RKO (cell line): ENCODE measurements around the gene MAP3K21.

ENCODE experiments used
- DNase-seq: peaks from one replicate; pipeline ENCODE4 v3.0.0-alpha.2; 2016; ENCODE audit warnings: low spot score

Gene MAP3K21

DNA sequence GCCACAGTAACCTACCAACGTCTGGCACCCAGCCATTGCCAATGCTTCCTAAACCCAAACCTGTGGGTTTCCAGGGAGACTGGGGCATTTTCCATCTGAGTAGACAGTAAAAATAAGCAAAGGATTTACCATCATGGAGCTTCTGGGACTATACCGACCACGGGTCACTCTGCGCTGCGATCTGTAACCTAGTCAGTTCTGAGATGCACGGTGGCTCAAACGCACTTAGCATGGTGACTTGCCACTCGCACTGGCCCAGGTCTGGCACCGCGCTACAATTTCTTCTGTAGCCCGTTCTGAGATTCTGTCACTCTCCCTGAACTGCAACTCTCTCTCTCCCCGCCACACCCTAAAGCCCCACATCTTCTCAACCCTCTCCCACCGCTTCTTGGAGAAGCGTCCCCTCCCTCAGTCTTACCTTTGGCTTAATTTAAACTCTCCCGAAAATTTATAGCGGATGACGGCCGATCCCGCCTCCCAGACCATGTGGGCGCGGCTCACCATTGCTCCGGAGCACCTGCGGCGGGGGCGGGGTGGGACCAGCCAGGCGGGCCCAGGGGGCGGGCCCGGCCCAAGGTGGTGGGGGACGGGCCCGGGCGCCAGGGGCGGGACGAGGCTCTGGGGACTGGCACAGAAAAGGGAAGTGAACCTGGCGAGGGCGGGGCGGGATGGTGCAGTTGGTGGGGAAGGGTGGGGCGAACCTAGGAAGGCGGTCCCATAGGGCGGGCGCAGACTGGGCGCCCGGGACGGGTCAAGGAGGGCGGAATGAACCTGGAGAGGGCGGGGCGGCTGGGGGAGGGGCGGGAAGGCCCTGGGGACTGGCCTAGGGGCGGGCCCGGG lies 493 bp upstream of the MAP3K21 start:
- DNase-seq: peak; percentile 76

DNA sequence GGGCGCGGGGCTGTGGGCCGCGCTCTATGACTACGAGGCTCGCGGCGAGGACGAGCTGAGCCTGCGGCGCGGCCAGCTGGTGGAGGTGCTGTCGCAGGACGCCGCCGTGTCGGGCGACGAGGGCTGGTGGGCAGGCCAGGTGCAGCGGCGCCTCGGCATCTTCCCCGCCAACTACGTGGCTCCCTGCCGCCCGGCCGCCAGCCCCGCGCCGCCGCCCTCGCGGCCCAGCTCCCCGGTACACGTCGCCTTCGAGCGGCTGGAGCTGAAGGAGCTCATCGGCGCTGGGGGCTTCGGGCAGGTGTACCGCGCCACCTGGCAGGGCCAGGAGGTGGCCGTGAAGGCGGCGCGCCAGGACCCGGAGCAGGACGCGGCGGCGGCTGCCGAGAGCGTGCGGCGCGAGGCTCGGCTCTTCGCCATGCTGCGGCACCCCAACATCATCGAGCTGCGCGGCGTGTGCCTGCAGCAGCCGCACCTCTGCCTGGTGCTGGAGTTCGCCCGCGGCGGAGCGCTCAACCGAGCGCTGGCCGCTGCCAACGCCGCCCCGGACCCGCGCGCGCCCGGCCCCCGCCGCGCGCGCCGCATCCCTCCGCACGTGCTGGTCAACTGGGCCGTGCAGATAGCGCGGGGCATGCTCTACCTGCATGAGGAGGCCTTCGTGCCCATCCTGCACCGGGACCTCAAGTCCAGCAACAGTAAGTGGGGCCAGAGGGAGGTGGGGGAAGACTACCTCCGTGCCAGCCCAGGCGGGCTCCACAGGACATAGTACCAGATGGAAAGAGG lies 808 bp downstream of the MAP3K21 start:
- DNase-seq: peak; percentile 21

GRCh38 chr1:233331676-233332519 lies 4.4 kb downstream of the MAP3K21 start:
- no peak for DNase-seq

DNA sequence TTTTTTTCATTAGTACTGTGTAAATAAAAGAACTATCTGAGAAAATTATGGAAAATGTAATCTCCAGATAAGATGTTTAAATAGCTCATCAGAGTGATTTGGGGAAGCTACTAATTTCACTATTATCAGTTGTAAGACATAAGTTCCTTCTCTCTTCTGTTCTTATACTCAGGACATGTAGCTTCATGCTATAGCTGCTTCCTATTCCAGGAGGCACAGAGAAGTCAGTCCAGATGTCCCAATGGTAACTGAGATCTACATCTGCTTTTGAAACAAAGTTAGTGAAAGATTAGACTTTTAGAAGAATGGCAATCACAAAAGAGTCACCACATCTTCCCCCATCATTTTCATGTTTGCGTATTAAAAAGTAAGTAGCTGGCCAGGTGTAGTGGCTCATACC lies 5.6 kb downstream of the MAP3K21 start:
- DNase-seq: no peak

DNA sequence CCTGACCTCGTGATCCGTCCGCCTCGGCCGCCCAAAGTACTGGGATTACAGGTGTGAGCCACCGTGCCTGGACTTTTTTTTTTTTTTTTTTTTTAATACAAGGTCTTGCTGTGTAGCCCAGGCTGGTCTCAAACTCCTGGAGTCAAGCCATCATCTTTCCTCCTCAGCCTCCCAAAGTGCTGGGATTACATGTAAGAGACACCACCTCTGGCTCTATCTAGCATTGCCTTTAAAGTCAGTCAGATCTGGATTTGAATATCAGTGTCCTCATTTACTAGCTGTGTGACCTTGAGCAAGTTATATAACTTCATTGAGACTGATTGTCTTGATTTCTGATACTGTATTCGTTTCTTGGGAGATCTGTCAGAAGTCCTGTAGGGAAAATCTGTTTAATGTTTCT lies 6.6 kb downstream of the MAP3K21 start:
- DNase-seq: no peak

GRCh38 chr1:233336554-233337456 lies 9.3 kb downstream of the MAP3K21 start:
- no peak for DNase-seq

DNA sequence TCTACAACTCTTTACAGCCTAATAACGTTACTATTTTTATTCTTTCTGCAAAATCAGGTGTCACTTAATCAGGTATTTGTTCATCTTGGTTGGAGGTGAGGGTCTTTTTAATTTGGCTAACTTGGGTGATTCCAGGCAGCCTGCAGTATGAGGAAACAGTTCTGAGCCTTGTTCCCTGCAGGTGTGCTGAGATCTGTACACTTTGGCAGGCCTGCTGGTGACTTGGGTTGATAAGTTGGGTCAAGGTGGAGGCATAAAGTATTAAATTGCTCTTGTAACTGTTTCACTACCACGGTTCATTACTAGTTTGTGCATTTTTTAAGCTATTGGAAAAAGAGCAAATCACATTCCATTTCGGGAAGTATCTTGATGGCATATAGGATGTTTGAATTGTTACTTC lies 10.0 kb downstream of the MAP3K21 start:
- DNase-seq: no peak

DNA sequence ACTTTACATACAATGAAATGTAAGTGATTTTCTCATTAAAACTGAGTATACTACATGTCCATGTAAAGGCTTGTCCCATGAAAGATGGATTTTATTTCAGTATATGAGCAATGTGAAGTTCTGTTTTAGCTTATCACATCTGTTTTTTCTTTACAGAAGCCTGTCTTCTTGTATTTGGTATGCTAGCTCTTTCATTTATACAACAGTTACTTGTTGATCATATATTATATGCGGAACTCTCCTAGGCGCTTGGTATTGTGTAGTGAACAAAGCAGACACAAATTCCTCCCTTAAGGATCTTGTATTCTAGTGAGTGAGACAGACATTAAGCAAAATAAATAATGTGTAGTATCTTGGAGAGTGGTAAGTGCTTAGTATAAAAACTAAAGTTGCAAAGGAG lies 10.6 kb downstream of the MAP3K21 start:
- DNase-seq: no peak

GRCh38 chr1:233340031-233340555 lies 12.6 kb downstream of the MAP3K21 start:
- no peak for DNase-seq

DNA sequence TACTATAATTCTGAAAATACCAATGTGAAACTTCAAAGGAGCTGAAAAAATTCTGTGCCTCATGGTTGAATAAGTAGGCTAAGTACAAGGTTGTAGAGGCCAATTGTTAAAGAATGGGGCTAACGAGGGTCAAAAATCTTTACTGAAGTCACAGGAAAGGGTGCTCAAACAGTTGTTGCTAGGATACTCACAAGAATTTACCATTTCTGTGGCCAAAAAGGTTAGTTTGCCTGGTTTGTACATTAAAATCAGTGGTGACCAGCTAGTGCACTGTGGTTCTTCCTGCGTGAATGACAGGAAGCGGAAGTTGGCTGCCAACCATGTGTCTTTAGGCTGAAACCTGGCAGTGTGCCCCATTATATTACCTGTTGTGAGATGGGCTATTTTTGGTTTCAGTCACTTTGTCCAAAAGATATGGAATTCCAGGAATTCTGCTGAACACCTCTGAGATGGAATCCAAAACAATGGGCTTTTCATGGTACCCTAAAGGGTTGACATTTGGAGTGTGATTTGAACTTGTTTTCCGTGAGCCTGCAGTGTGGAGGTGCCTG lies 13.5 kb downstream of the MAP3K21 start:
- no peak for DNase-seq

- DNase-seq: no peak
These were observed 14.6 kb downstream of the MAP3K21 start for GRCh38 chr1:233342086-233342485.

- no peak for DNase-seq
These were observed 15.7 kb downstream of the MAP3K21 start for GRCh38 chr1:233343262-233343661.

GRCh38 chr1:233347338-233347737 lies 19.8 kb downstream of the MAP3K21 start:
- DNase-seq: no peak

- no peak for DNase-seq
These were observed 21.6 kb downstream of the MAP3K21 start for GRCh38 chr1:233349137-233349536.

GRCh38 chr1:233354983-233355382 lies 27.5 kb downstream of the MAP3K21 start:
- DNase-seq: no peak

GRCh38 chr1:233355841-233356704 lies 28.5 kb downstream of the MAP3K21 start:
- DNase-seq: no peak

DNA sequence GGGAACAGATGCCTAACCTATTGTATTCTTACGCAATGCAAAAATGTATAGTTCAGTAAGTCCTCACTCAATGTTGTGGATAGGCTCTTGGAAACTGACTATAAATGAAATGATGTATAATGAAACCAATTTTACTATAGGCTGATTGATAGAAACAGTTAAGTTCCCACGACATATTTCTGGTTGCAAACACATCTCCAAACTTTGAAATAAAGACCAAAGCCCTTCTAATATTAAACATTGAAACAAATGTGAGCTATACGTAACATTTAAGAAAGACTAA lies 29.1 kb downstream of the MAP3K21 start:
- DNase-seq: no peak

DNA sequence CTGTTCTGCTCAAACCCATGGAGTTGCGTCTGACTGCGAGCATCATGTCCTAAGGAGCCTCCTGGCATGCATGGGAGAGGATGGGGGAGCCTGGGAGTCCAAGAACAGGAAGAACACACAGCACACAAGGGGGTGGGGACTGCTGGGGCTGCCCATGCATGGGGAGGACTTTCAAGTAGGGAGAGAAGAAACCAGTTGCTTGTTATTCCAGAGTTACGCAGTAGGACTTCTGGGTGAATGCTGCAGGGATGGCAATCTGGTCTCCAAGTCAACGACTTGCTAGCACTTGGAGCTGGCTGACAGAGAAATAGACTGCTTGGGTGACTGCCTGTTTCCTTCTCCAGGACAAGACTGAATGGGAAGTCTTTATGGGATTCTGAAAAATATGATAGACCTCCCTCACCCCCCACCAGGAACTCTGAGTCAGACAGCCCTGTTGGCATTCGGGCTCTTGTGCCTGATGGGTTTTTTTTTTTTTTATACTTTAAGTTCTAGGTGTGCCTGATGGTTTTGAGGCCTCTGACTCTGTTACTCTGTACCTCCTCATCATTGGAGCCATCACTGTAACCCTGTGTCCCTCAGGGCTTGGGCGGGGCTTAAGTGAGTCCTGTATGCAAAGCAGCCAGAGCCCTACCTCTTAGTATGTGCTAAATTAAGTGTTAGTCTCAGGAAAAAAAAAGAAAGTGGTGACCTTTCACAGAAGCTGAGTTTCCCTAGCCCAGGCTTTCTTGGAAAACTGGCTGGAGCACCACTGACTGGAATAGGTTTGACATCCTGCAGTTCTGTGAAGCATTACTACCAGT lies 30.3 kb downstream of the MAP3K21 start:
- no peak for DNase-seq

- no peak for DNase-seq
These were observed 31.9 kb downstream of the MAP3K21 start for GRCh38 chr1:233359431-233359830.
